Natural killer cell (primary cell): ENCODE results near the gene ABHD4. TPM values are rescaled to one million over a fixed set of nuclear protein-coding genes. Genes with fewer than 3 reads are reported as not detected.
"Not testable (repeated sequence)": the region's sequence is repeated elsewhere in the genome, so short reads cannot be mapped to it uniquely, and the experiment has no call there.

Source experiments
- ATAC-seq, 3 donors: fragments of 150-1000 bp in 2 of 3; fragments of 200-7000 bp in 1 of 3; cut with Tn5 transposase; 1 replicate in 1 of 3; 2 replicates in 2 of 3; pipeline ENCODE4 v1.10.0; 2021; ENCODE audit warnings: mild to moderate bottlenecking in 2 of 3, moderate library complexity in 2 of 3
- DNase-seq, 2 donors: peaks; one replicate each; pipeline versions ENCODE4 v3.0.0 to v3.0.0-alpha.2; 2013 to 2021; ENCODE audit warnings: mixed read lengths in 1 of 2
- H3K27ac ChIP-seq: one replicate; pipeline ENCODE4 v1.5.1; 2013; ENCODE audit warnings: mild to moderate bottlenecking, low read length
- H3K27me3 ChIP-seq: one replicate; pipeline ENCODE4 v1.6.1; 2013; ENCODE audit warnings: low read length; ENCODE audit not compliant: control insufficient read depth, insufficient read depth
- H3K36me3 ChIP-seq: one replicate; pipeline ENCODE4 v1.6.1; 2013; ENCODE audit warnings: low read length; ENCODE audit not compliant: control insufficient read depth, insufficient read depth
- H3K4me1 ChIP-seq: one replicate; pipeline ENCODE4 v1.6.1; 2013; ENCODE audit warnings: low read length; ENCODE audit not compliant: control insufficient read depth, insufficient read depth
- H3K4me3 ChIP-seq: one replicate; pipeline ENCODE4 v1.5.1; 2013; ENCODE audit warnings: low read length
- H3K9me3 ChIP-seq: one replicate; pipeline ENCODE4 v1.6.1; 2013; ENCODE audit warnings: low read length; ENCODE audit not compliant: control insufficient read depth, insufficient read depth
- H3K27ac Mint-ChIP-seq, 2 donors: one replicate each; pipeline ENCODE4 v1.8.0; 2022; ENCODE audit warnings: mild to moderate bottlenecking in 2 of 2, mixed read lengths in 2 of 2, moderate library complexity in 1 of 2
- H3K27me3 Mint-ChIP-seq, 2 donors: one replicate each; pipeline ENCODE4 v1.8.0; 2022; ENCODE audit warnings: low read depth in 2 of 2, mixed read lengths in 2 of 2
- H3K36me3 Mint-ChIP-seq: one replicate; pipeline ENCODE4 v1.8.0; 2022; ENCODE audit warnings: mixed read lengths
- H3K4me1 Mint-ChIP-seq, 2 donors: one replicate each; pipeline ENCODE4 v1.8.0; 2022; ENCODE audit warnings: mixed read lengths in 2 of 2
- H3K4me3 Mint-ChIP-seq: one replicate; pipeline ENCODE4 v1.8.0; 2022; ENCODE audit warnings: mild to moderate bottlenecking, moderate library complexity, mixed read lengths
- H3K9me3 Mint-ChIP-seq, 2 donors: one replicate each; pipeline ENCODE4 v1.8.0; 2022; ENCODE audit warnings: mixed read lengths in 2 of 2
- CTCF ChIP-seq: fragments of 200-600 bp; IDR thresholded peaks from one replicate; pipeline ENCODE4 v1.8.0; 2022; ENCODE audit warnings: antibody characterized with exemption
- WGBS: methylation state at CpG from one replicate; pipeline ENCODE4 v1.1.7; 2013; ENCODE audit warnings: missing lambda C conversion rate; ENCODE audit not compliant: insufficient coverage; 5-methylcytosine and 5-hydroxymethylcytosine counted together
- intact Hi-C: fragments of 100-400 bp; cut with micrococcal nuclease; formaldehyde crosslinking; loops from one replicate; pipeline ENCODE4 v1.14.2; 2022
- total RNA-seq, 4 donors: library from RNA; stranded (reverse); fragments of 120-200 nt in 1 of 4; gene quantifications; one replicate each; pipeline versions ENCODE4 v1.2.3 to v1.2.4, GENCODE V29; 2013 to 2022

Gene ABHD4
- total RNA-seq, 3 donors from 2014 or later (not counting 1 experiment from before 2014, with no cell fraction given): 29.7 to 39.3 (median 30.2) TPM

DNA sequence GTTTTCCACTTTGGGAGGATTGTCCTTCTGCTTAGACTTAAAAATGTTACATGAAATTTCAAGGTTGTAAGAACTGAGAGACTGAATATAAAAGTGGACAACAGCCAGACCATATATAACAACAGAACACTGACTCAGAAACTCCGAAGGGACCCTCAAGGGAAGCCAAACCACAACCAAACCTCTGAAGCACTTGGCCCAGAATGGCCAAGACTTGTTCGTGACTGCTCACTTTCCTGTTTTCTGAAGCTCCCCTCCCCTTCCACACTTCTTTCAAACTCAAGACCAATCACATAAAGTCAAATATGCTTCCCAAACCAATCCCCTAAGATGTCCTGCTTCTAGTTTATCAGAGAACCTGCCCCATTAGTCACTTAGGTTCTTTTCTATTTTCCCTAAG lies 32.4 kb downstream of the ABHD4 start:
- H3K27ac Mint-ChIP-seq: no peak overlapping the region
- Histone ChIP-seq H3K27me3 (no peaks in the 10 kb centered on the region), H3K36me3 (no peaks in the 10 kb centered on the region), H3K4me3 (no peak overlapping the region), H3K4me1 (no peaks in the 10 kb centered on the region), H3K27ac (no peak overlapping the region), H3K9me3 (no peaks in the 10 kb centered on the region)
- DNase-seq (no peak), ATAC-seq (no peak)
- no peaks in the 10 kb centered on the region for H3K4me1 Mint-ChIP-seq
- H3K27me3 Mint-ChIP-seq: peaks cover 7 to 42% of the 10 kb centered on the region in 2 donors
- H3K36me3 Mint-ChIP-seq: no peaks in the 10 kb centered on the region
- intact Hi-C loops: no loop called here
- H3K9me3 Mint-ChIP-seq: no peaks in the 10 kb centered on the region
- WGBS: 80% methylated on average over 2 of the region's 2 CpGs
- H3K4me3 Mint-ChIP-seq: no peak overlapping the region
- TF ChIP-seq CTCF: no peak

DNA sequence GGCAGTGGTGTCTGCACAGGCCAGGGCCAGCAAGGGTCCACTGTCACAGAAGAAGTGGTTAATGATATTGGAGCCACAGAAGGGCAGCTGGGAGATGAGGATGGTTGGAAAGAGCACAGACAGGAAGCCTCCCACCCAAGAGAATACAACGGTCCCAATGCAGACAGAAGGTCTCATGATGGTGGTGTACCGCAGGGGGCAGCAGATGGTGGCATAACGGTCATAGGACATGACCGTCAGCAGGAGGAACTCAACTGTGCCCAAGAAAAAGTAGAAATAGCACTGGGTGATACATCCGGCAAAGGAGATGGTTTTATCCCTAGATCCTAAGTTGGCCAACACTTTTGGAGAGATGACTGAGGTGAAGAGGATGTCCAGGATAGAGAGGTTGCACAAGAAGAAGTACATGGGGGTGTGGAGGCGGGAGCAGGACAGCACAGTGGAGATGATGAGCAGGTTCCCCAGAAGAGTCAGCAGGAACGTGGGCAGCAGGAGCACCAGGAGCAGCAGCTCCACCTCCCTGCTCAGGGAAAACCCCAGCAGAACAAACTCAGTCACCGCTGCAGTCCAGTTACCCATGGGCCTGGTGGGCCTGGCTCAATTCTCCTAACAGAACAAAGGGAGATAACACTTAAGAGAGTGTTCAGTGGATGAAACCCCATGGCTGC lies 36.3 kb downstream of the ABHD4 start:
- H3K27me3 Mint-ChIP-seq: peaks cover 7 to 28% of the 10 kb centered on the region in 2 donors
- no peak for ATAC-seq
- no peaks in the 10 kb centered on the region for H3K36me3 Mint-ChIP-seq
- Histone ChIP-seq H3K4me1 (no peaks in the 10 kb centered on the region), H3K36me3 (no peaks in the 10 kb centered on the region), H3K27ac (no peak overlapping the region), H3K27me3 (no peaks in the 10 kb centered on the region), H3K4me3 (no peak overlapping the region), H3K9me3 (no peaks in the 10 kb centered on the region)
- intact Hi-C loops: no loop called here
- no peak for DNase-seq
- H3K27ac Mint-ChIP-seq: no peak overlapping the region
- no peaks in the 10 kb centered on the region for H3K9me3 Mint-ChIP-seq
- TF ChIP-seq CTCF: no peak
- no peaks in the 10 kb centered on the region for H3K4me1 Mint-ChIP-seq
- WGBS: 90% methylated on average over 8 of the region's 8 CpGs
- no peak overlapping the region for H3K4me3 Mint-ChIP-seq

DNA sequence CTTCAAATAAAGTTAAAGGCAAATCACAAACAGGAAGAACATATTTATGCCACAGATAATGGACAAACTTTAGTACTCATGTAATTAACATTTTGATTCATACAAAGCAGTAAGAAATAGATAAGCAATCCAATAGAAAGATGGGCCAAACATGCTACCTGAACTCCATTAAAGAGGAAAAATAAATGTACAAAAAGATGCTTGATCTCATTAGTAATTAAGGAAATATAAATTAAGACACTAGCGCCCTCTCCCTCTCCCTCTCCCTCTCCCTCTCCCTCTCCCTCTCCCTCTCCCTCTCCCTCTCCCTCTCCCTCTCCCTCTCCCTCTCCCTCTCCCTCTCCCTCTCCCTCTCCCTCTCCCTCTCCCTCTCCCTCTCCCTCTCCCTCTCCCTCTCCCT lies 37.9 kb downstream of the ABHD4 start:
- H3K36me3 Mint-ChIP-seq, H3K27ac ChIP-seq, H3K9me3 ChIP-seq, H3K27ac Mint-ChIP-seq, H3K4me3 Mint-ChIP-seq, H3K27me3 ChIP-seq, H3K36me3 ChIP-seq, H3K9me3 Mint-ChIP-seq, intact Hi-C loops, H3K4me1 Mint-ChIP-seq, H3K4me1 ChIP-seq, DNase-seq, ATAC-seq, H3K4me3 ChIP-seq: not testable (repeated sequence)
- WGBS: no CpG with 5 or more reads among the region's 1 CpG
- H3K27me3 Mint-ChIP-seq: peaks cover 7 to 17% of the 10 kb centered on the region in 2 donors

- no peaks in the 10 kb centered on the region for H3K27me3 ChIP-seq
- no peak for TF ChIP-seq CTCF
- ATAC-seq (no peak), DNase-seq (no peak)
- Mint-ChIP-seq H3K4me3 (no peak overlapping the region), H3K27me3 (peaks cover 0 to 4% of the 10 kb centered on the region in 2 donors), H3K4me1 (no peaks in the 10 kb centered on the region), H3K36me3 (no peaks in the 10 kb centered on the region), H3K9me3 (no peaks in the 10 kb centered on the region), H3K27ac (no peak overlapping the region)
- intact Hi-C loops: no loop called here
- H3K36me3 ChIP-seq: no peaks in the 10 kb centered on the region
- no peak overlapping the region for H3K27ac ChIP-seq
- H3K4me3 ChIP-seq: no peak overlapping the region
- no peaks in the 10 kb centered on the region for H3K4me1 ChIP-seq
- no peaks in the 10 kb centered on the region for H3K9me3 ChIP-seq
Observed at GRCh38 chr14:22640192-22640591, 42.1 kb downstream of the ABHD4 start.
